ENCODE measurements around the gene MBD3.
"Not testable (repeated sequence)": the region's sequence is repeated elsewhere in the genome, so short reads cannot be mapped to it uniquely, and the experiment has no call there.

MBD3 gene

DNA sequence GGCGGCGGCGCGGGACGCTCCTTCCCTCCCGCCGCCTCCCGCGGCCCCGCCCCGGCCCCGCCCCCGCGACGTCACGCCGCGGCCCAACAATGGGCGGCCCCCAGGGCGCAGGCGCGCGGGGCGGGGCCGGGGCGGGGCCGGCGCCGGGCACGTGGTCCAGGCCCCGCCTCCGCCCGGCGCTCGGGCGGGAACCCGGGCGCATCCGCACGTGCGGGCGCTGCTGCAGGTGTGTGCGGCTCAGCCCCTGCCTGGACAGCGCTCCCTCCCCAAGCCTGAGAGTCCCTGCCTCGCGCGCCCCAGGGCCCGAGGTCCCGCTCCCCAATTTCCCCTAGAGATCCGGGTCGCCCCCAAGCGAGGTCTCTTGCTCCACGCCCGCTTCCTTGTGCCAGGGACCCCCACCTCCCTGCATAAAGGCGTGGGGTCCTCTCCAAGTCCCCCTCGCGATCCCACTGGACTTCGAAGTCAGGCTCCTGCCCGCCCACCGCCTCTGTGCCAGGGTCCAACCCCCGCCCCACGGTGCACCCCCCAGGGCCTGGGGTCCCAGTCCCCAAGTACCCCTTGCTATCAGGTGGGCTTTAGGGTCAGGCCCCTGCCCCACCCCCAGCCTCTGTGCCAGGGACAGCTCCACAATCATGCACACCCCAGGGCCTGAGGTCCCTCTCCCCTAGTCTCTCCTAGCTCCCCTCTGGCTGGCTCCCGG is 24.2 kb downstream of the MBD3 start, which contains the start of gene MEX3D:
TSS of gene MEX3D (minus strand) at position 6 of the 700 bp plus-strand sequence. CDS start 267 bp downstream, outside the sequence.
- DNase-seq, result peak; percentile 79

DNA sequence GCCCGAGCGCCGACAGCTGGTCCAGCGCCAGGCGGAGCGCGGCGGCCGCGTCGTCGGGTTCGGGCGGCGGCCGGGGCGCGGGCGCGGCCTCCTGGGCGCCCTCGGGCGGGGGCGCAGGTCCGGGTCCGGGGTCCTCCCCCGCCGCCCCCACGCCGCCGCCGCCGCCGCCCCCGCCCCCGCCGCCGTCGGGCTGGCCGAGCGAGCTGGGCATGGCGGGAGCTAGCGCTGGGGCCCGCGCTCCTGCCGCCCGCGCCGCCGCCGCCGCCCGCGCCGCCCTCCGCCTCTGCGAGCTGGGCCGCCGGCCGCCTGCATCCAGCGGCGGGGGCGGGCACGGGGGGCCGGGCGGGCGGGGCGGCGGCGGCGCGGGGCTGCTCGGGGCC is 24.8 kb downstream of the MBD3 start:
- DNase-seq, result no peak

DNA sequence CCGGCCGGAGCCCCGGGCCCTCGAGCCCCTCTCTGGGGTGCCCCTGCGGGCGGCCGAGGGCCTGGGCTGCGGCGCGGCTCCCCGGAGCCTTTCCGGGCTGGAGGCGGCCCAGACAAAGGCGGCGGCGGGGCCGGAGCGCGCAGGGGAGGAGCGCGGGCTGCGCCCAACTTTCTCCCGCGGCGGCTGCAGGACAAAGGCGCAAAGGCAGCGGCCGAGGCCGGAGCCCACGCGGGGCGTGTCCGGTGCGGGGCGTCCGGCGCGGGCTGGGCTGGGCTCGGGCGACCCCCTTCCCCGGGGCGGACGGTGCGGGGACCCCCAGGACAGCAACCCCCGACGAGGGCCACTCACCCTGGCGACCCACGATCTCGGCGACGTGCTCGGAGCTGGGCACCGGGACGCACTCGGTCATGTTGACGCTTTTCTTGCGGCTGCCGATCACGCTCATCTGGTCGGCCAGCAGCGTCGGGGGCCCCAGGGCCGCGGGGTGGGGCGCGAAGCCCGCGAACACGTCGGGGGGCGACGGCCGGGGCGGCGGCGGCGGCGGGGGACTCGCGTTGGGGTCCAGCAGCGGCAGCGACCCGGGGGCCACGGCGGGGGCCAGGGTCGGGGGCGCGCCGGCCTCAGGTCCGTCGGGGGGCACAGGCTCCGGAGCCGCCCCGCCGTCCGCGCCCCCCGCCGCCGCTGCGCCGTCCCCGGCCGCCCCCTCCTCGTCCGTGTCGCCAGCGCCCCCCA is 25.4 kb downstream of the MBD3 start:
- no peak for DNase-seq

DNA sequence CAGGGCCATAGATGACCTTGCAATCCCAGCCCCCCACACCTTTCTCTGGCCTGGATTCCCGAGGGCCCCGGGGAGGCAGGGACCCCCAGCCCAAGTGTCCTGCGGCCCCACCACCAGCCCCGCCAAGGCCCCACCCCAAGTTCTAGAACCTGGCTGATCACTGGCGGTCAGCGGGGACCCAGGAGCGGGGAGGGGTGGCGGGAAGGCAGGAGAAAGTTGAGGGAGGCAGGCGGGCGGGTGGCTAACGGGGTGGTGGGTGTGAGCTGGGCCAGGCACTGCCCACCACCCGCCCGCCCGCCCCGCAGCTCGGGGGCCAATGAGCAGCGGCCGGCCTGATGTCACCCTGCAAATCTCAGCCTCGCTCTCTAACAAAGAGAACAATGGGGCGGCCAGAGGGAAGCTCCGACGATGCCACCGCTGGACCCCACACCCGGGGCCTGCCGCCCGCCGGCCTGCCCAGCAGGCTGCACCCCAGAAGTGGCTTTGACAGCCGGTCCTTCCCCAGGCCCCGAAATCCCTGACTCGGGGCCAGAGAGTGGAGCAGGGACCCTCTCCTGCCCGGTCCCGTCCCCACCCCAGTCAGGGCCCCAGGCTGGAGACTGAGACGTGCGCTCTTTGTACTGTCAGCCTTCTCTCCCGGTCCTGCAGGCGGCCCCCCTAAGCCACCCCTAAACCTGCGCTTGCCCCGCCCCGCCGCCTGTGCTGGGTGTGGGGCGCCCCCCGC is 26.1 kb downstream of the MBD3 start:
- peak; percentile 91 for DNase-seq

DNA sequence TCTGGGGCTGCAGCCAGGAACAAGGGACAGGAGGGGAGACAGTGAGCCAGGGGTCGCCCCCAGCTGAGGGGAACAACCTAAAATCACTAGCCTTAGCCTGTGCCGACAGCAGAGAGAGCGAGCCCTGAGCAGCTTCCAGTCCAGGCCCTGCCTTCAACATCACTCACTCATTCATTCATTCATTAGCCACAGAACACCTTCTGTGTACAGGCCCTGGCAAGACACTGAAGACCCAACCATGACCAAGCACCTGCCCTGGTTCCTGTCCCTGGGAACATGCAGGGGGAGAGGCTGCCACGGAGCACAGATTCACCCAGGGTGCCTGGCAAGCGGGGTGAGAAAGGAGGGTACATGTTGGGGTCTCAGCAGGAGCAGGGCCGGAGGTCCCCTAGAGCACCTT is 29.4 kb downstream of the MBD3 start:
- no peak for DNase-seq

DNA sequence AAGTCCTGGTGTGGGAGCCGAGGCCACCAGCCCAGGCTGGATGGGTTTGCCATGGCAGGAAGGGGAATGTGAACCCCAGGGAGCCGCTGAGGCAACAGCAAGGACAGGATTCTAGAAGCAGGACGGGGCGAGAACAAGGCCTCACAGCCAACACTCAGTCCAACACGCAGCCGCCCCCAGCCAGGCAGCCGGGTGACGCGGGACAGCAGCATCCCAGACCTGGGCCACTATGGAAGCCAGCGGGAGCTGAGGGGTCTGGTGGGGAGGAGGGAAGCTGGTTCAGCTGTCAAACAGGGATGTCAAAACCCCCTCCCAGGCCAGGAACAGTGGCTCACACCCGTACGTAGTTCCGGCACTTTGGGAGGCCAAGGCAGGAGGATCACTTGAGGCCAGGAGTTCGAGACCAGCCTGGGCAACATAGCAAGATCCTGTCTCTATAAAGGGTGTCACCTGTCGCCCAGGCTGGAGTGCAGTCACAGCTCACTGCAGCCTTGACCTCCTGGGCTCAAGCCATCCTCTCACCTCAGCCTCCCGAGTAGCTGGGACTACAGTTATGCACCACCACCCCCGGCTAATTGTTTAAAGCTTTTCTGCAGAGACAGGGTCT is 31.3 kb downstream of the MBD3 start:
- DNase-seq, result no peak

DNA sequence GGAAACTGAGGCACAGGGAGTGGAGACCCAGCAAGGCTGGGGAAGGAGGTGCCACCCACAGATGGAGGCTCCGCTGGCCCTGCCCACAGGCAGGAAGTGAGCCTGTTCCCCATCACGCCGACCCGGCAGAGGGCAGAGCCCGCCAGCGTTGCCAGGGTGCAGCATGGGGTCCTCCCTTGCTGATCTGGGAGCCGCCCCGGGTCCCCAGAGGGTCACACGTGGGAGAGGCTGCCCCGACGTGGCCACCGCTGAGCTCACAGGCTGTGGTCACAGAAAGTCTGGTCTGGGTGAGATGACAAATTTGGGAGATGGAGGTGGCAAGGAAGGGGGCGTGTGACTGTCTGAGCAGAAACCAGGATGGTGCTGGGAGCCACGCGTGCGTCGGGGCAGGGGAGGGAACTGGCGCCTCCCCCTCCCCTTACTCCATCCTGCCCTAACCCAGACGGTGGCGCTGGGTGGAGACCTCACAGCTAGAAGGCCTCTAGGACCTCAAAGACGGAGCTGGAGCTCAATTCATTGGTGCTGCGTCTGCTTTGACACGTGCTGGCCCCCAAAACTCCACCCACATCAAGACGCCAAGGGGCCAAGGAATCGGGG is 32.3 kb downstream of the MBD3 start:
- DNase-seq, result no peak

DNA sequence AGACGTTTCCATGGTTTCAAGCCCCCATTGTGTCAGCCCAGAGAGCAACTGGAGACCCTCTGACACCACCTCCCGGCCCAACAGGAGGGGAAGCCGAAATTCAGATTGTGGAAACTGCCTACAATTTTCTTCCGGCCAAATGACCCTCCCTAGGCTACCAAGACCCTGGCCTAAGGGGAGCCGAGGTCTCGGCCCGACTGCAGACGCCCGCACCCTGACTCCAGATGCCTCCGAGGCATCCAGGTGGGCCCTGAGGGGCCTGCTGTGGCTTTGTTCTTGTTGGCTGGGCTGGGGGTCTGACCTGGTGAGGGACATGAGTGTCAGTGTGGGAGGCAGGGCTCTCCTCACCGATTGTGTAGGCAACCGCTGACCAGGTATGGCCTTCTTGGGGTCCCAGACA is 34.1 kb downstream of the MBD3 start:
- no peak for DNase-seq

DNA sequence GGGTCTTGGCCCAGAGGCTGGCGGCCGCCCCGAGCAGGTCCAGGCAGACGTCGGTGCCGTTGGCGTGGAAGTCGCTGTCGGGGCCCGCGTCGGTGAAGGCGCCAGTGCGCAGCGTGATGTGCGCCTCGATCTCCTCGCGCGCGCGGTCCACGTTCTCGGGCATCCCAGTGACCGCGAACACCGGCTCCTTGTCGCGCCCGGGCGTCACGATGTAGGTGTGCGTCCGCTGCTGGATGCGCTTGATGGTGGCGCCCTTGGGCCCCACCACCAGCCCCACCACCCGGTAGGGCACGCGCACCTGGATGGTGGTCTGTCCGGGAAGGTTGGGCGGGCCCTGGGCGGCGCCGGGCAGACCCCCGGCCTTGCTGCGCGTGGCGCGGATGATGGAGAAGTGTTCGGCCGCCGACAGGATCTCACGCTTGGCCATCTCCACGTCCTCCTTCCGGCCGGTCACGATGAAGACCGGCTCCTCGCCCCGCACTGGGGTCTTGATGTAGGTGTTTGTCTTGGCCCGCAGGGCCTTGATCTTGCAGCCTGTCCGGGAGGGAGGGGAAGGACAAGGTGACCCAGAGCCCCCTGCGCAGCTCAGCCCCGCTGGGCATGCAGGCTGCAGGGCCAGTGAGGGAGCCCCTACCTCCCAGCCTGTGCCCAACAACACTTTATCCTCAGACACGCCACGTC is 36.1 kb downstream of the MBD3 start:
- DNase-seq, result no peak

DNA sequence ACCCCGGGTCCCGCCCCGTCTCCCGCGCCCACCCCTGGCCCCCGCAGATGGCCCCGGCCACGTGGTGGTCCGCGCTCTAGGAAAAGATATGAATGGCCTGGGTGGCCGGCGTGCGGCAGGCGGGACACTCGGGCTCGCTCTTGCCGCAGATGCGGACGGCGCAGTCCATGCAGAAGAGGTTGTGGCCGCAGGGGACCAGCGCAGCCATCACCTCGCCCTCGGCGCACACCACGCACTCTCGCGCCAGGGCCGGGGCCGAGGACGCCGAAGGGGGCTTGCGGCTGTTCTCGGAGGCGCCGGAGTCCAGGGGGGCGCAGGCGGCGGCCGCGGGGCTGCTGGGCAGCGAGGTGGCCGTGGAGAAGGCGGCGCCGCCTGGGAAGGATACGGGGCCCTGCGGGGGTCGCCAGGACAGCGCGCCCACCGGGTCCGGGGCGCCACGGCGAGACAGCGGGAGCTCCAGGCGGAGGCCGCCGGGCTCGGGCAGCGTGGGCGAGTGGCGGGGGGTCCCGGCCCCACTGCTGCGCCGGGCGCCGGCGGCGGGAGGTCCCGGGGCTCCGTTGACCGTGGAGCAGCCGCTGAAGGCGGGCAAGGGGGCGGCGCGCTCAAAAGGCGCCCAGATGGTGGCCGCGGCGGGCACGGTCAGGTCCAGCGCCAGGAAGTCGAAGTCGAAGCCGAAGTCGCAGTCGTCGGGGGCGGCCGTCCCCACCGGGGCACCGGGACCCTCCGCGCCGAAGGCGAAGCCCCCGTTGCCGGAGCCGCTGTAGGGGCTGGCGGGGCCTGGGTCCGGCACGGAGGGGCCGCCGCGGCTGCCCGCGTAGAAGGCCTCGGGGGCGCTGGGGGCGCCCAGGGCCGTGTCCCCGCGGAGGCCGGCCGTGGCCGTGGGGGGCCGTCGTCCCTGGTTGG is 36.9 kb downstream of the MBD3 start:
- DNase-seq, result no peak

DNA sequence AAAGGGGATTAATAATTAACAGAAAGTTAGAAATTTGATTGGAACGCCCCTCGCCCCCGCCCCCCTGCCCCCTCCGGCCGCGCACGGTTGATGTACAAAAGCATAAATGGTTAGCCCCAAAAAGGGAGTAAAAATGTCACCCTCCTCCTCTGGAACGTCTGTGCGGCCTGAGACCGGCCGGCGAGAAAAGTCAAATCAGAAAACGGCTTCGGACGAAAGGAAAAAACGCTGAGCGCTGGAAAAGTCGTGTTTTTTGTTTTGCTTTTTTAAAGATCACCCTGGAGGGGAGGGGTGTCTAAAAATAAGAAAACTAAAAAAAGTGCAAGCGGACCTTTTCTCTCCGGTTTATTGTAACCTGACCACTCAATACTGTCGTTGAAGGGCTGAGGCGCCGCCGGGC is 37.7 kb downstream of the MBD3 start:
- no peak for DNase-seq

DNA sequence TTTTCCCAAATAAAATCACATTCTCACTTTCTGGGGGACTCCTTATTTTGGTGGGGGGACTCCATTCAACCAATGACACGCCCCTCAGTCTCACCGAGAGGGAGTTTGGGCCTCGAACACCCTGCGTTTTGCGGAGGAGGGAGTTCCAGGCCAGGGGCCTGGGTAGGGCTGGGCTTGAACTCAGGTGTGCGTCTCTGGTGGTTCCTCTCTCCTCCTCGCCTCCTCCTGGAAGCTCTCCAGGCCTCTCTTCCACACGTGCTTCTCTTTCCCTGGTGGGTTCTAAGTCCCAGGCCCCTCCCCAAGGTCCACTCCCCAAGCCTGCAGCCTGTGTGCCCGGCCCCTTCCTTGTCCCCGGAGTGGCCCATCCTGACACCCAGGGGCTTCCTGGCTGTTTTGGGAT is 39.2 kb downstream of the MBD3 start:
- DNase-seq, result no peak

DNA sequence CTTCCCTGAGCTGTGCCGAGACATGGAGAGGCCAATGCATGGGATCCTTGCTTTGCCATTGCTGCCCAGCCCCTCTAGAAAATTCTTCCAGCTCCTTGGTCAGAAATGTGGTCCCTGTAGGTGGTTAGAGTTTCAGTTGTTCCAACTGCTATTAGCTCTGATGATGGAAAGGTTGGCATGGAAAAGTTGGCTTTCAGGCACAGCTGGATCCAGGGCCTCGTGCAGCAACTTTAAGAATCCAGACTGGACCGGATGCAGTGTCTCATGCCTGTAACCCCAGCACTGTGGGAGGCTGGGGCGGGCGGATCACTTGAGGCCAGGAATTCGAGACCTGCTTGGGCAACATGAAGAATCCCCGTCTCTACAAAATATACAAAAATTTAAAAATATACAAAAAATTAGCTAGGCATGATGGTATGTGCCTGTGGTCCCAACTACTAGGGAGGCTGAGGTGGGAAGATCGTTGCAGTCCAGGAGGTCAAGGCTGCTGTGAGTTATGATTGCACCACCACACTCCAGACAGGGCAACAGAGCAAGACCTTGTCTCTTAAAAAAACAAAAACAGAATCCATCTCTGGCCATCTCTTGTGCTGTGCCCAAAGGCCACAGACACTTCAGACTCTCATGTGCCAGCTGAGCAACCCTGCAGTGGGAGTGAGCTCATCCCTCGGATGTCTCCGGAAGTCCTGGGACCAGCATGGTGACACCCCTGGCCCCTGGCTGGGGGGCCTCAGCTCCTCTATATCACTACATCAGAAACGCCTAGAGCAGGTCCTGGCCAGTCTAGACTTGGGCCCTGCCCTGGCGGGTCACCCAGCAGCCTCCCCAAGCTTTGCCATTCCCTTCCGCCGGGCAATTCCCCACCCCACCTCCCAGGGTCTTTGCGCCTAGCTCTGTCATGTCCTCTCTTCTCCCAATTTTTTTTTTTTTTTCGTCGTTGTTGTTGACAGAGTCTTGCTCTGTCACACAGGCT is 41.3 kb downstream of the MBD3 start:
- no peak for DNase-seq

DNA sequence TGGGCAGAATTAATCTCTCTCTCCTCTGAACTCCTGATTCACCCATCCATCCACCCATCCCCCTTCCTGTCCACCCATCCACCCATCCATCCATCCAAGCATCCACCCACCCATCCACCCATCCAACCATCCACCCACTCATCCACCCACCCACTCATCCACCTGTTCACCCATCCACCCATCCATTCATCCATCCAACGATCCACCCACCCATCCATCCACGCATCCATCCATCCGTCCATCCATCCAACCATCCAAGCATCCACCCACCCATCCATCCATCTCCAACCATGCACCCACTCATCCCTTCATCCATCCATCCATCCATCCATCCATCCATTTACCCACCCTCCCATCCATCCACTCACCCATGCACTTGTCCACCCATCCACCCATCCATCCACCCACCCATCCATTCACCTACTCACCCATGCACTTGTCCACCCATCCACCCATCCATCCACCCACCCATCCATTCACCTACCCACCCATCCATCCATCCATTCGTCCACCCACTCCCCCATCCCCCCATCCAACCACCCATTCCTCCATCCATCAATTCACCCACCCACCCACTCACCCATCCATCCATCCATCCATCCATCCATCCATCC is 43.2 kb downstream of the MBD3 start:
- no peak for DNase-seq

DNA sequence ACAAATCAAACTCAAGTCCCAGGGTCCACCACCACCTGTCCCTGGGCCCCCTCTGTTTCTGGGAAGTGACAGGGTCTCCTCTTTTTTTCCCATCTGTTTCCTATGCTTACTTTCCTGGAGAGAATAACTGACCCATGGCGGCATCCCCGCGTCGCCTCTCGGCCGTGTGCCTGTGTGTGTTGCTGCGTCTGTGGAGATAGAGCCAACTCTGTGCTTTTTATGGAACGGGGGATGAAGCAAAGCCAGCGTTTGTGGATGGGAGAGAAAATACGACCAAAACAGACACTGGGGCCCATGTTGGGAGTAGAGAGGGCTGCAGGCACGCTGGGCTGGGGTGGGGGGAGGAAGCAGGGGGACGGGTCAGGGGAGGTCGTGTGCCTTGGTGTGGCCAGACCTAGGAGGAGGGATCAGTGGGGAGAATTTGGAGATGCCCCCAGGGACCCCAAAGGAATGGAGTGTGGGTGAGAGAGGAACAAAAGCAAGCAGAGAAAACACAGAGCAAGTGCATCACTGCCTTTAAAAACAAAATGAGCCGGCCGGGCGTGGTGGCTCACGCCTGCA is 52.2 kb downstream of the MBD3 start:
- DNase-seq, result peak; percentile 78

DNA sequence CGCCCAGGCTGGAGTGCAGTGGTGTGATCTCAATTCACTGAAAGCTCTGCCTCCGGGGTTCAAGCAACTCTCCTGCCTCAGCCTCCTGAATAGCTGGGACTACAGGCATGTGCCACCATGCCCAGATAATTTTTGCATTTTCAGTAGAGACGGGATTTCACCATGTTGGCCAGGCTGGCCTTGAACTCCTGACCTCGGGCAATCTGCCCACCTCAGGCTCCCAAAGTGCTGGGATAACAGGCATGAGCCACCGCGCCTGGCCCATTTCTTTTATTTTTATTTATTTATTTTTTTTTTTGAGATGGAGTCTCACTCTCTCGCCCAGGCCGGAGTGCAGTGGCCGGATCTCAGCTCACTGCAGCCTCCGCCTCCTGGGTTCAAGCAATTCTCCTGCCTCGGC is 52.9 kb downstream of the MBD3 start:
- DNase-seq, result not testable (repeated sequence)

DNA sequence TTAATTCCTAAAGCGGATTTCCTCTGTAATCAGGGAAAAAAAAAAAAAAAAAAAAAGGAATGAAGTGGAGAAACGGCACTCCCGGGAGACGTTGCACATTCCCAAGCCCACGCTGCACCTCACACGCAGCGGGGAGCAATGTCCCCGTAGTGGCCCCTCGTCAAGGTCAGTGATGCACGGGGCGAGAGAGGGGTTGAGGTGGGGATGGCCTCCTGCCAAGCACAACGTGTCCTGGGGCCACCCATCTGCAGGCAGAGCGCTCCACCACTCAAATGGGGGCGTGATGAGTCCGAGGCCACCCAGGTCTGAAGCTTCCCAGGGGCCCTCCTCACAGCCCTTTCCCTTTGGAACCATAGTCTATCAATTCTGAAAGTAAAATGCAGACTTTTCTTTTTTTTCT is 53.7 kb downstream of the MBD3 start:
- no peak for DNase-seq

DNA sequence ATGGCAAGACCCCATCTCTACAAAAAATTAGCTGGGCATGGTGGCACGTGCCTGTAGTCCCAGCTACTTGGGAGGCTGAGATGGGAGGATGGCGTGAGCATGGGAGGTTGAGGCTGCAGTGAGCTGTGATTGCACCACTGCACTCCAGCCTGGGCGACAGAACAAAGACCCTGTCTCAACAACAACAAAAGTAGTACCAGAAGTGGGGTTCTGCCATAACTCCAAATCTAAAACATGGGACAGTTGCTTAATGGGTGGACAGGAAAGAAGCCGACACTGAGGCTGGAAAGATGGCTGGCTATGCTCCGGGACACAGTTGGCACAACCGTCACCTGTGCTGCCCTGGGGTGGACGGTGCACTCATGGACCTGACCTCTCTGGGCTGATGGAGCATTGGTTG is 57.0 kb downstream of the MBD3 start:
- not testable (repeated sequence) for DNase-seq

DNA sequence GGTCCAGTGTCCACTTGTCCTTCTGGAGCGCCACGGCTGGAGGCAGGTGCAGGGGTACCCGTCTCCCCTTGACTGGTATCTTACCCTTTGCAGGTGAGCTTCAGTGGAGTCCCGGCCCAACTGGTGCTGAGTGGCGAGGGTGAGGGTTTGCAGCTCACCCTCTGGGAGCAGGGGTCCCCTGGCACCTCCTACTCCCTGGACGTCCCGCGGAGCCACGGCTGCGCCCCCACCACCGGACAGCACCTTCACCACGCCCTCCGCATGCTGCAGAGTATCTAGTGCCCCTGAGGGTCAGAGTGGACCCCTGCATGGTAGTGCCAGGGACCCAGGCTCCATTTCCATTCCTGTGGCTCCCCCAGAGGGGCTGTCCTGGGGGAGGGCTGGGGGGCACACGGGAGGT is 57.7 kb downstream of the MBD3 start:
- no peak for DNase-seq

Measured in right hindlimb (tissue), 1 donor.